Measurements from ENCODE around the gene SART3. TPM values are rescaled to one million over a fixed set of nuclear protein-coding genes. Genes with fewer than 3 reads are reported as not detected.
"Not testable (repeated sequence)": the region's sequence is repeated elsewhere in the genome, so short reads cannot be mapped to it uniquely, and the experiment has no call there.

Gene SART3
- polyA plus RNA-seq, 3 donors: 58.6 to 69.4 (median 67.2) TPM

- DNase-seq: no peak
Measured at GRCh38 chr12:108599948-108600701, 39.2 kb upstream of the SART3 start.

GRCh38 chr12:108599541-108599940 is 38.6 kb upstream of the SART3 start:
- DNase-seq: no peak

GRCh38 chr12:108598553-108599250 is 37.7 kb upstream of the SART3 start:
- DNase-seq: no peak

- peak; percentile 67 for DNase-seq
Measured at GRCh38 chr12:108597559-108598471, 36.8 kb upstream of the SART3 start, which contains the start of gene TMEM119. Gene TMEM119 (minus strand): TSS chr12:108598084. CDS start chr12:108592383, 5,701 bp downstream.

GRCh38 chr12:108596854-108597558 is 36.0 kb upstream of the SART3 start:
- DNase-seq: no peak

GRCh38 chr12:108595711-108596647 is 35.0 kb upstream of the SART3 start:
- no peak for DNase-seq

GRCh38 chr12:108594960-108595710 is 34.2 kb upstream of the SART3 start:
- no peak for DNase-seq

- no peak for DNase-seq
Measured at GRCh38 chr12:108594323-108594903, 33.4 kb upstream of the SART3 start.

- DNase-seq: no peak
Measured at GRCh38 chr12:108592033-108592909, 31.3 kb upstream of the SART3 start.

- no peak for DNase-seq
Measured at GRCh38 chr12:108591267-108591980, 30.5 kb upstream of the SART3 start.

GRCh38 chr12:108590463-108590862 is 29.5 kb upstream of the SART3 start:
- DNase-seq: not testable (repeated sequence)

GRCh38 chr12:108589840-108590229 is 28.9 kb upstream of the SART3 start:
- no peak for DNase-seq

- peak; percentile 62 for DNase-seq
Measured at GRCh38 chr12:108589028-108589839, 28.3 kb upstream of the SART3 start.

- no peak for DNase-seq
Measured at GRCh38 chr12:108587826-108588225, 26.9 kb upstream of the SART3 start.

GRCh38 chr12:108586306-108586705 is 25.3 kb upstream of the SART3 start:
- DNase-seq: no peak

GRCh38 chr12:108585864-108586263 is 24.9 kb upstream of the SART3 start:
- no peak for DNase-seq

Data from renal pelvis (tissue), 4 donors.